Small intestine (tissue), 7 donors: ENCODE data around the gene LGSN. TPM values are rescaled to one million over a fixed set of nuclear protein-coding genes. Genes with fewer than 3 reads are reported as not detected.
"Not testable (repeated sequence)": the region's sequence is repeated elsewhere in the genome, so short reads cannot be mapped to it uniquely, and the experiment has no call there.

Experiments
- DNase-seq, 2 donors: peaks; one replicate each; pipeline versions ENCODE4 v3.0.0 to v3.0.0-alpha.2; 2013
- FAIRE-seq: peaks from 2 replicates; lab custom pipeline; 2012; peaks lifted over from hg19 to GRCh38; lab: Jason Lieb, UNC
- H3K27ac ChIP-seq, 3 donors: one replicate each; pipeline ENCODE4 v1.5.1; 2013; ENCODE audit warnings: low read length in 2 of 3, mild to moderate bottlenecking in 2 of 3, control low read depth in 1 of 3, inconsistent platforms in 1 of 3, low read depth in 1 of 3, moderate library complexity in 1 of 3
- H3K27me3 ChIP-seq, 3 donors: one replicate each; pipeline ENCODE4 v1.6.1; 2013; ENCODE audit warnings: low read length in 3 of 3, inconsistent platforms in 1 of 3; ENCODE audit not compliant: control insufficient read depth in 3 of 3, insufficient read depth in 3 of 3
- H3K36me3 ChIP-seq, 3 donors: one replicate each; pipeline ENCODE4 v1.6.1; 2013; ENCODE audit warnings: low read length in 3 of 3, inconsistent platforms in 1 of 3, low read depth in 1 of 3, mild to moderate bottlenecking in 1 of 3, moderate library complexity in 1 of 3; ENCODE audit not compliant: control insufficient read depth in 3 of 3, insufficient read depth in 2 of 3
- H3K4me1 ChIP-seq, 3 donors: one replicate each; pipeline ENCODE4 v1.6.1; 2013; ENCODE audit warnings: low read length in 2 of 3, inconsistent platforms in 1 of 3, low read depth in 1 of 3, mild to moderate bottlenecking in 1 of 3, moderate library complexity in 1 of 3; ENCODE audit not compliant: control insufficient read depth in 3 of 3, insufficient read depth in 2 of 3
- H3K4me3 ChIP-seq, 3 donors: one replicate each; pipeline ENCODE4 v1.5.1; 2013; ENCODE audit warnings: low read length in 3 of 3, control low read depth in 1 of 3, inconsistent platforms in 1 of 3, low read depth in 1 of 3, mild to moderate bottlenecking in 1 of 3, moderate library complexity in 1 of 3
- H3K9me3 ChIP-seq, 2 donors: one replicate each; pipeline ENCODE4 v1.6.1; 2013; ENCODE audit warnings: low read depth in 1 of 2, low read length in 1 of 2; ENCODE audit not compliant: control insufficient read depth in 2 of 2, insufficient read depth in 1 of 2
- WGBS, 3 donors: extraction: QIAGEN DNeasy Blood & Tissue Kit; methylation state at CpG; one replicate each; pipeline ENCODE4 v1.1.7; 2013; 5-methylcytosine and 5-hydroxymethylcytosine counted together
- polyA plus RNA-seq, 4 donors: library from polyadenylated mRNA; stranded (reverse) in 3 of 4; unstranded in 1 of 4; fragments of 200-250 nt in 3 of 4; fragments of 120-200 nt in 1 of 4; gene quantifications; one replicate each; pipeline versions ENCODE4 v1.2.1 to v1.2.3, GENCODE V29; 2013
- donor health status: healthy with polysubstance abuse.
- donor health status: control.
- donor health status: control.
- donor health status: Bipolar disorder and iron deficiency.
- donor health status: healthy.

LGSN gene
- polyA plus RNA-seq, 4 donors: 19.2 TPM; not detected in 3

GRCh38 chr6:63349401-63349800 lies 29.6 kb upstream of the LGSN start:
- Histone ChIP-seq H3K4me1 (peaks cover 0 to 19% (median 0%) of the 10 kb centered on the region in 3 donors), H3K27me3 (no peaks in the 10 kb centered on the region), H3K4me3 (no peak overlapping the region), H3K36me3 (no peaks in the 10 kb centered on the region), H3K9me3 (no peaks in the 10 kb centered on the region), H3K27ac (peak overlapping the region in 1 of 3 donors; percentile 57)
- DNase-seq (peak in 1 of 2 donors; percentile 30), FAIRE-seq (no peak)
- 36 to 47% (median 43%) methylated on average over 3 of the region's 3 CpGs for WGBS, 3 donors

DNA sequence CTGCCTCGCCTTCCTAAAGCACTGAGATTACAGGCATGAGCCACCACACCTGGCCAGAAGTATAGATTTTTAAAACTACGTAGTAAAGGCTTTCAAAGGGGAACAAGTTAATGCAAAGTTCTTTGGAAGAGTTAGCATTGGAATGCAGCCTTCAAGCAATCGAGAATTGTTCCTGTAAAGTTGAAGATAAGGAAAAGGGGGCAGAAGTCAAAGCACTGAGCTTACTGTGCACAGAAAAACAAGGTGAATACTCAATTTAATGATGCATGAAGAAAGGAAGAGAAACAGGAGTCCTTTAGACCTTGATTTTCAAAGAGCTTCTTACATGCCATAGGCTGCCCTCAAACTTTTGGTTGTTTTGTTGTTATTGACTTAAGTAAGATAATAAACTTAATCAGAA lies 29.1 kb upstream of the LGSN start:
- peak overlapping the region in 1 of 3 donors; percentile 57 for H3K27ac ChIP-seq
- no peaks in the 10 kb centered on the region for H3K9me3 ChIP-seq
- peak in 1 of 2 donors; percentile 48 for DNase-seq
- no peaks in the 10 kb centered on the region for H3K27me3 ChIP-seq
- H3K4me3 ChIP-seq: no peak overlapping the region
- H3K36me3 ChIP-seq: no peaks in the 10 kb centered on the region
- WGBS, 3 donors: 51 to 65% (median 53%) methylated on average over 3 of the region's 3 CpGs
- no peak for FAIRE-seq
- H3K4me1 ChIP-seq: peaks cover 0 to 19% (median 0%) of the 10 kb centered on the region in 3 donors

GRCh38 chr6:63347599-63347998 lies 27.8 kb upstream of the LGSN start:
- Histone ChIP-seq H3K4me1 (peaks cover 0 to 17% (median 0%) of the 10 kb centered on the region in 3 donors), H3K27me3 (no peaks in the 10 kb centered on the region), H3K9me3 (no peaks in the 10 kb centered on the region), H3K27ac (no peak overlapping the region), H3K4me3 (no peak overlapping the region), H3K36me3 (no peaks in the 10 kb centered on the region)
- 30 to 58% (median 49%) methylated on average over 2 of the region's 2 CpGs for WGBS, 3 donors
- no peak for DNase-seq
- FAIRE-seq: no peak

DNA sequence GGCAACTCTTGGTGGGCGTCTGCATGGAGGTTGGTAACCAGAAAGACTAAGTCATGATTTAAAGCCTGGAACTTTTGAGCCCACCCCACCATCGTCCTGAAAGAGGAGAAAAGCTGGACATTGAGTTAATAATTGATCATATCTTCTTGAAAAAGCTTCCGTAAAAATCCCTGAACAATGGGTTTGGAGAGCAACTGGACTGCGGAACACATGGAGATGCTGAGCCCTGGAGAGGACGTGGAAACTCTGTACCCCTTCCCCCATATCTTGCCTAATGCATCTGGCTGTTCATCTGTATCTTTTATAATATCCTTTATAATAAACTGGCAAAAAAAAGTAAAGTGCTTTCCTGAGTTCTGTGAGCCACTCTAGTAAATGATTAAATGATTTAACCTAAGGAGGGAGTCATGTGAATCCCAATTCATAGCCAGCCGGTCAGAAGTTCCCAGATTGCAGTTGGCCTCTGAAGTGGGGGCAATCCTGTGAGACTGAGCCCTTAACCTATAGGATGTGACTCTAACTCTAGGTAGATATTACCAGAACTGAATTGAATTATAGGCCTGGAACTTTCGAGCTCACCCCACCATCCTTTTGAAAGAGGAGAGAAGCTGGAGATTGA lies 26.5 kb upstream of the LGSN start:
- Histone ChIP-seq H3K9me3 (peaks cover 0 to 2% of the 10 kb centered on the region in 2 donors), H3K4me3 (no peak overlapping the region), H3K27me3 (no peaks in the 10 kb centered on the region), H3K4me1 (peaks cover 0 to 11% (median 0%) of the 10 kb centered on the region in 3 donors), H3K27ac (peak overlapping the region in 1 of 3 donors; percentile 44), H3K36me3 (no peaks in the 10 kb centered on the region)
- FAIRE-seq (no peak), DNase-seq (peak in 1 of 2 donors; percentile 45)
- WGBS, 3 donors: 63 to 73% (median 69%) methylated on average over 7 of the region's 7 CpGs

DNA sequence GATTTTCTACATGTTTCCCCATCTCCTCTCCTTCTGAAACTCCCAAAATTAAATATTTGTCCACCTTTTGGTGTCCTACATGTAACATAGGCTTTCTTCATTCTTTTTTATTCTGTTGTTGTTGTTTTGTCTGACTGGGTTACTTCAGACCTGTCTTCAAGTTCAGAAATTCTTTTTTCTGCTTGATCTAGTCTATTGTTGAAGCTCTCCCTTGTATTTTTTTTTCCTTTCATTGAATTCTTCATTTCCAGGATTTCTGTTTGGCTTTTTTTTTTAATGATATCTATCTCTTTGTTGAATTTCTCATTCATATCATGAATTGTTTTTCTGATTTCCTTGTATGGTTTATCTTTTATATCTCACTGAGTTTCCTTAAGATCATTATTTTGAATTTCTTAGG lies 20.6 kb upstream of the LGSN start:
- H3K36me3 ChIP-seq: no peaks in the 10 kb centered on the region
- H3K27ac ChIP-seq: no peak overlapping the region
- no peak overlapping the region for H3K4me3 ChIP-seq
- FAIRE-seq: peak; percentile 19
- no peaks in the 10 kb centered on the region for H3K27me3 ChIP-seq
- no peaks in the 10 kb centered on the region for H3K4me1 ChIP-seq
- DNase-seq: no peak
- H3K9me3 ChIP-seq: peaks cover 0 to 13% of the 10 kb centered on the region in 2 donors

DNA sequence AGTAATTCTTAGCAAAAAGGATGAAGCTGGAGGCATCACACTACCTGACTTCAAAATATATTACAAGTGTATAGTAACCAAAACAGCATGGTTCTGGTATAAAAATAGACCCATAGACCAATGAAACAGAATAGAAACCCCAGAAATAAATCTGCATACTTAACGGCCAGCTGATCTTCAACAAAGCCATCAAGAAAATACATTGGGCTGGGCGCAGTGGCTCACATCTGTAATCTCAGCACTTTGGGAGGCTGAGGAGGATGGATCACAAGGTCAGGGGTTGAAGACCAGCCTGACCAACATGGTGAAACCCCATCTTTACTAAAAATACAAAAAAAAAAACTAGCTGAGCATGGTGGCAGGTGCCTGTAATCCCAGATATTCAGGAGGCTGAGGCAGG lies 14.9 kb upstream of the LGSN start:
- FAIRE-seq, H3K4me1 ChIP-seq, H3K9me3 ChIP-seq, H3K27me3 ChIP-seq, H3K27ac ChIP-seq, H3K36me3 ChIP-seq, DNase-seq, H3K4me3 ChIP-seq: not testable (repeated sequence)
- WGBS, 3 donors: 81 to 87% (median 83%) methylated on average over 2 of the region's 2 CpGs

GRCh38 chr6:63333440-63333839 lies 13.7 kb upstream of the LGSN start:
- H3K27me3 ChIP-seq: no peaks in the 10 kb centered on the region

DNA sequence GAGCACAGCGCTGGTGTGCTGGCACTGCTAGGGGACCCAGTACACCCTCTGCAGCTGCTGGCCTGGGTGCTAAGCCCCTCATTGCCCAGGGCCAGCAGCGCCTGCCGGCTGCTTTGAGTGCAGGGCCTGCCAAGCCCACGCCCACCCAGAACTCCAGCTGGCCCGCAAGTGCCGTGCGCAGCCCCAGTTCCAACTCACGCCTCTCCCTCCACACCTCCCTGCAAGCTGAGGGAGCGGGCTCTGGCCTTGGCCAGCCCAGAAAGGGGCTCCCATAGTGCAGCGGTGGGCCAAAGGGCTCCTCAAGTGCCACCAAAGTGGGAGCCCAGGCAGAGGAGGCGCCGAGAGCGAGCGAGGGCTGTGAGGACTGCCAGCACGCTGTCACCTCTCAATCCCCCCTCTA lies 6.8 kb upstream of the LGSN start:
- not testable (repeated sequence) for H3K27ac ChIP-seq, H3K27me3 ChIP-seq, H3K4me3 ChIP-seq, FAIRE-seq, H3K4me1 ChIP-seq, H3K36me3 ChIP-seq, DNase-seq
- peaks cover 0 to 10% of the 10 kb centered on the region in 2 donors for H3K9me3 ChIP-seq
- 93 to 98% (median 96%) methylated on average over 14 to 15 of the region's 15 CpGs for WGBS, 3 donors

More at GRCh38 chr6:63333440-63333839, 13.7 kb upstream of the LGSN start:
- no peaks in the 10 kb centered on the region for H3K4me1 ChIP-seq
- FAIRE-seq: no peak
- H3K4me3 ChIP-seq: no peak overlapping the region
- DNase-seq: no peak
- no peaks in the 10 kb centered on the region for H3K36me3 ChIP-seq
- H3K27ac ChIP-seq: no peak overlapping the region
- 80 to 82% (median 81%) methylated on average over 2 of the region's 2 CpGs for WGBS, 3 donors
- H3K9me3 ChIP-seq: peaks cover 0 to 9% of the 10 kb centered on the region in 2 donors

DNA sequence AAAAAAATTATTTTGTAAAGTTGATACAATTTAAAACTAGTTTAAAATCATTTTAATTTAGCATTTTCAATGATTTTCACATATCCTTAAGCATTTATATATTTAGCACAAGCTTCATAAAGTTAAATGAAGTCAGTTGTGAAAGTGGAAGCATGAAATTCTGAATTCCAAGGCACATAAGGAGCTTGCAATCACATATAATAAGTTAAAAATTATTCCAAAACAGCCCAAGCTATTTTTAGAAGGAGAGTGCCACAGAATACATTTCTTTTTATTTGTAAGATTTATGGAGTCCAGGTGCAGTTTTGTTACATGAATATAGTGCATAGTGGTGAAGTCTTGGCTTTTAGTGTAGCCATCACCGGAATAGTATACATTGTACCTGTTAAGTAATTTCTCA lies 3.2 kb upstream of the LGSN start:
- Histone ChIP-seq H3K9me3 (peaks cover 0 to 10% of the 10 kb centered on the region in 2 donors), H3K4me1 (no peaks in the 10 kb centered on the region), H3K4me3 (no peak overlapping the region), H3K27ac (no peak overlapping the region), H3K36me3 (no peaks in the 10 kb centered on the region), H3K27me3 (no peaks in the 10 kb centered on the region)
- no peak for FAIRE-seq
- DNase-seq: no peak
- 81 to 89% (median 86%) methylated on average over 1 of the region's 1 CpG for WGBS, 3 donors
